ENCODE results near the gene PLXNA2.

PLXNA2 gene

GRCh38 chr1:208233978-208234377, 10.2 kb downstream of the PLXNA2 start:
- ATAC-seq, result no peak
- TF ChIP-seq BACH2 (CRISPR knock-in tag; IDR thresholded peaks at IDR 0.05; ENCODE audit: borderline replicate concordance), result no peak
- no peak for TF ChIP-seq ZNF565 (CRISPR knock-in tag; conservative IDR thresholded peaks at IDR 0.05; ENCODE audit: low read depth)
- TF ChIP-seq SNAI2 (CRISPR knock-in tag; IDR thresholded peaks at IDR 0.05), result no peak
- TF ChIP-seq CREB5 (CRISPR knock-in tag; IDR thresholded peaks at IDR 0.05; ENCODE audit: low read depth), result no peak

- no peak for ATAC-seq
- TF ChIP-seq ZNF8 (CRISPR knock-in tag; IDR thresholded peaks at IDR 0.05) (no peak), ESRRG (CRISPR knock-in tag; IDR thresholded peaks at IDR 0.05) (no peak), TOX (CRISPR knock-in tag; IDR thresholded peaks at IDR 0.05; ENCODE audit: borderline replicate concordance) (no peak), ISL1 (CRISPR knock-in tag; IDR thresholded peaks at IDR 0.05) (no peak), TSHZ2 (CRISPR knock-in tag; IDR thresholded peaks at IDR 0.05) (no peak), CREB5 (CRISPR knock-in tag; IDR thresholded peaks at IDR 0.05; ENCODE audit: low read depth) (no peak), RARB (CRISPR knock-in tag; IDR thresholded peaks at IDR 0.05) (no peak), TCF4 (CRISPR knock-in tag; IDR thresholded peaks at IDR 0.05; ENCODE audit: borderline replicate concordance) (no peak), PPARA (CRISPR knock-in tag; IDR thresholded peaks at IDR 0.05; ENCODE audit: borderline replicate concordance) (no peak), ZNF565 (CRISPR knock-in tag; conservative IDR thresholded peaks at IDR 0.05; ENCODE audit: low read depth) (no peak), OSR1 (CRISPR knock-in tag; IDR thresholded peaks at IDR 0.05) (no peak), BACH2 (CRISPR knock-in tag; IDR thresholded peaks at IDR 0.05; ENCODE audit: borderline replicate concordance) (no peak), ZFP30 (CRISPR knock-in tag; IDR thresholded peaks at IDR 0.05) (no peak), PATZ1 (CRISPR knock-in tag; IDR thresholded peaks at IDR 0.05; ENCODE audit: borderline replicate concordance) (no peak)
Measured at GRCh38 chr1:208233546-208233945, 10.6 kb downstream of the PLXNA2 start.

GRCh38 chr1:208232662-208233038, 11.5 kb downstream of the PLXNA2 start:
- TF ChIP-seq ZFP3 (CRISPR knock-in tag; IDR thresholded peaks at IDR 0.05), result no peak
- TF ChIP-seq CSDC2 (CRISPR knock-in tag; IDR thresholded peaks at IDR 0.05), result no peak
- TF ChIP-seq ISL1 (CRISPR knock-in tag; IDR thresholded peaks at IDR 0.05), result no peak
- TF ChIP-seq ARNTL (CRISPR knock-in tag; IDR thresholded peaks at IDR 0.05; ENCODE audit: borderline replicate concordance, low read depth), result no peak
- TF ChIP-seq SNAI2 (CRISPR knock-in tag; IDR thresholded peaks at IDR 0.05), result no peak
- TF ChIP-seq BACH2 (CRISPR knock-in tag; IDR thresholded peaks at IDR 0.05; ENCODE audit: borderline replicate concordance), result no peak
- ATAC-seq, result no peak; the same call in 2 of the 3 replicates

- ATAC-seq, result peak; percentile 90
- TF ChIP-seq ZFP3 (CRISPR knock-in tag; IDR thresholded peaks at IDR 0.05), result no peak
Measured at GRCh38 chr1:208231881-208232661, 12.1 kb downstream of the PLXNA2 start.
